A549 (cell line): ENCODE measurements around the gene RPRD2.

Experiments used
- BHLHE40 ChIP-seq: IDR thresholded peaks from 2 replicates; pipeline ENCODE4 v1.6.1; 2012; ENCODE audit warnings: low read depth, low read length, inconsistent platforms
- CTCF ChIP-seq: fragments of >200 bp; sonication (Bioruptor Twin); formaldehyde crosslinking; IDR thresholded peaks from 3 replicates; pipeline ENCODE4 v1.5.1; 2016
- HOXA7 ChIP-seq: fragments of 250-450 bp; sonication (Bioruptor Pico); IDR thresholded peaks from 2 replicates; pipeline ENCODE4 v1.5.0; 2020; ENCODE audit warnings: mild to moderate bottlenecking, moderate library complexity
- KDM1A ChIP-seq: fragments of 200-600 bp; sonication (generic); IDR thresholded peaks from 2 replicates; pipeline ENCODE4 v1.6.1; 2016; ENCODE audit warnings: low read depth, mild to moderate bottlenecking
- MAZ ChIP-seq: fragments of 150-350 bp; IDR thresholded peaks from 2 replicates; pipeline ENCODE4 v1.6.1; 2014; ENCODE audit warnings: antibody characterized with exemption, low read depth, low read length, borderline replicate concordance
- NPAS2 ChIP-seq: fragments of 250-450 bp; sonication (Bioruptor Pico); IDR thresholded peaks from 2 replicates; pipeline ENCODE4 v1.8.0; 2022; ENCODE audit warnings: mild to moderate bottlenecking, moderate library complexity, borderline replicate concordance
- POLR2A ChIP-seq: IDR thresholded peaks from 2 replicates; pipeline ENCODE4 v1.6.1; 2012; ENCODE audit warnings: mild to moderate bottlenecking, low read length
- RAD21 ChIP-seq, 2 experiments: fragments of >200 bp in 1 of 2; sonication (Bioruptor Twin) in 1 of 2; formaldehyde crosslinking in 1 of 2; IDR thresholded peaks in 1 of 2; conservative IDR thresholded peaks in 1 of 2; 2 replicates in 1 of 2; 3 replicates in 1 of 2; pipeline ENCODE4 v1.6.1; 2012 to 2018; ENCODE audit warnings: inconsistent platforms in 1 of 2
- RFX5 ChIP-seq: fragments of 450-650 bp; IDR thresholded peaks from 2 replicates; pipeline ENCODE4 v1.7.1; 2014; ENCODE audit warnings: antibody characterized with exemption, mild to moderate bottlenecking, moderate library complexity
- SMC3 ChIP-seq: fragments of >200 bp; sonication (Bioruptor Twin); formaldehyde crosslinking; IDR thresholded peaks from 3 replicates; pipeline ENCODE4 v1.6.1; 2018; ENCODE audit warnings: inconsistent platforms
- USF2 ChIP-seq: fragments of 450-650 bp; IDR thresholded peaks from 2 replicates; pipeline ENCODE4 v1.6.1; 2014; ENCODE audit warnings: antibody characterized with exemption
- ZFP36 ChIP-seq: fragments of 450-650 bp; IDR thresholded peaks from 2 replicates; pipeline ENCODE4 v1.6.1; 2014; ENCODE audit warnings: borderline replicate concordance; ENCODE audit not compliant: partially characterized antibody
- TF ChIP-seq, protein P1 (sequence below): fragments of 200-600 bp; sonication (generic); IDR thresholded peaks from 2 replicates; pipeline ENCODE4 v1.6.1; 2016; ENCODE audit warnings: antibody characterized with exemption, mild to moderate bottlenecking, moderate library complexity

GRCh38 chr1:150352866-150353265 is 11.1 kb upstream of the RPRD2 start:
- TF ChIP-seq, protein P1, sequence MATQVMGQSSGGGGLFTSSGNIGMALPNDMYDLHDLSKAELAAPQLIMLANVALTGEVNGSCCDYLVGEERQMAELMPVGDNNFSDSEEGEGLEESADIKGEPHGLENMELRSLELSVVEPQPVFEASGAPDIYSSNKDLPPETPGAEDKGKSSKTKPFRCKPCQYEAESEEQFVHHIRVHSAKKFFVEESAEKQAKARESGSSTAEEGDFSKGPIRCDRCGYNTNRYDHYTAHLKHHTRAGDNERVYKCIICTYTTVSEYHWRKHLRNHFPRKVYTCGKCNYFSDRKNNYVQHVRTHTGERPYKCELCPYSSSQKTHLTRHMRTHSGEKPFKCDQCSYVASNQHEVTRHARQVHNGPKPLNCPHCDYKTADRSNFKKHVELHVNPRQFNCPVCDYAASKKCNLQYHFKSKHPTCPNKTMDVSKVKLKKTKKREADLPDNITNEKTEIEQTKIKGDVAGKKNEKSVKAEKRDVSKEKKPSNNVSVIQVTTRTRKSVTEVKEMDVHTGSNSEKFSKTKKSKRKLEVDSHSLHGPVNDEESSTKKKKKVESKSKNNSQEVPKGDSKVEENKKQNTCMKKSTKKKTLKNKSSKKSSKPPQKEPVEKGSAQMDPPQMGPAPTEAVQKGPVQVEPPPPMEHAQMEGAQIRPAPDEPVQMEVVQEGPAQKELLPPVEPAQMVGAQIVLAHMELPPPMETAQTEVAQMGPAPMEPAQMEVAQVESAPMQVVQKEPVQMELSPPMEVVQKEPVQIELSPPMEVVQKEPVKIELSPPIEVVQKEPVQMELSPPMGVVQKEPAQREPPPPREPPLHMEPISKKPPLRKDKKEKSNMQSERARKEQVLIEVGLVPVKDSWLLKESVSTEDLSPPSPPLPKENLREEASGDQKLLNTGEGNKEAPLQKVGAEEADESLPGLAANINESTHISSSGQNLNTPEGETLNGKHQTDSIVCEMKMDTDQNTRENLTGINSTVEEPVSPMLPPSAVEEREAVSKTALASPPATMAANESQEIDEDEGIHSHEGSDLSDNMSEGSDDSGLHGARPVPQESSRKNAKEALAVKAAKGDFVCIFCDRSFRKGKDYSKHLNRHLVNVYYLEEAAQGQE: no peak
- TF ChIP-seq BHLHE40 (no peak), KDM1A (no peak), POLR2A (no peak), CTCF (no peak), RAD21 (conservative IDR thresholded peaks at IDR 0.05 in 1 of 2, IDR thresholded peaks at IDR 0.05 in 1 of 2) (no peak), USF2 (no peak), NPAS2 (CRISPR knock-in tag) (no peak), SMC3 (no peak), MAZ (no peak), HOXA7 (no peak), ZFP36 (no peak), RFX5 (no peak)
